Measurements from ENCODE around the gene SKIDA1. TPM values are rescaled to one million over a fixed set of nuclear protein-coding genes. Genes with fewer than 3 reads are reported as not detected.

SKIDA1 gene
- total RNA-seq, 6 donors from 2014 or later, result under 0.01 to 1.6 (median 0.86) TPM

- Histone ChIP-seq H3K4me3 (no peak overlapping the region), H3K27ac (no peak overlapping the region), H3K27me3 (no peaks in the 10 kb centered on the region), H3K9me3 (no peaks in the 10 kb centered on the region), H3K4me1 (no peaks in the 10 kb centered on the region), H3K36me3 (no peaks in the 10 kb centered on the region)
- no peak for DNase-seq
- no peak for TF ChIP-seq CTCF (IDR thresholded peaks at IDR 0.05)
- TF ChIP-seq POLR2A (IDR thresholded peaks at IDR 0.05), result no peak
- TF ChIP-seq POLR2AphosphoS5 (IDR thresholded peaks at IDR 0.05), result no peak
- TF ChIP-seq EP300 (IDR thresholded peaks at IDR 0.05), result no peak
- 51 to 58% methylated on average over 4 of the region's 4 CpGs for WGBS, 2 donors
- ATAC-seq (ENCODE audit: low FRiP score in 2 of 2), result no peak
These were observed 52.3 kb downstream of the SKIDA1 start for GRCh38 chr10:21473135-21473534.

- ATAC-seq (ENCODE audit: low FRiP score in 2 of 2) (no peak), DNase-seq (no peak)
- Histone ChIP-seq H3K27me3 (no peaks in the 10 kb centered on the region), H3K9me3 (no peaks in the 10 kb centered on the region), H3K4me3 (no peak overlapping the region), H3K36me3 (no peaks in the 10 kb centered on the region), H3K27ac (no peak overlapping the region), H3K4me1 (no peaks in the 10 kb centered on the region)
- 96% methylated on average over 3 of the region's 3 CpGs; no CpG with 5 or more reads in 1 of the 2 donors for WGBS, 2 donors
- TF ChIP-seq POLR2A (IDR thresholded peaks at IDR 0.05), result no peak
- TF ChIP-seq EP300 (IDR thresholded peaks at IDR 0.05), result no peak
- no peak for TF ChIP-seq POLR2AphosphoS5 (IDR thresholded peaks at IDR 0.05)
- TF ChIP-seq CTCF (IDR thresholded peaks at IDR 0.05), result no peak
These were observed 57.4 kb downstream of the SKIDA1 start for GRCh38 chr10:21468086-21468485.

DNA sequence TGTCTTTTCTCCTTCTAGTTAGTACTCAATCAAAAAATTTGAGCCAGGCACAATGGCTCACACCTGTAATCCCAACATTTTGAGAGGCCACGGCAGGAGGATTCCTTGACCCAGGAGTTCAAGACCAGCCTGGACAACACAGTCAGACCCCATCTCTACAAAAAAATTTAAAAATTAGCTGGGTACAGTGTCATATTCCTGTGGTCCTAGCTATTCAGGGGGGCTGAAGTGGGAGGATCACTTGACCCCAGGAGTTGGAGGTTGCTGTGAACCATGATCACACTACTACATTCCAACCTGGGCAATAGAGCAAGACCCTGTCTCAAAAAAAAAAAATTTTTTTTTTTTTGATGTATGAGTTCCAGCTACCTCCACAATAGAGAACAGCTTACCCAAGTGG, 57.8 kb downstream of the SKIDA1 start:
- DNase-seq, result no peak
- Histone ChIP-seq H3K27me3 (no peaks in the 10 kb centered on the region), H3K4me1 (no peaks in the 10 kb centered on the region), H3K9me3 (no peaks in the 10 kb centered on the region), H3K4me3 (no peak overlapping the region), H3K36me3 (no peaks in the 10 kb centered on the region), H3K27ac (no peak overlapping the region)
- ATAC-seq (ENCODE audit: low FRiP score in 2 of 2), result no peak
- whole genome bisulfite sequencing, 2 donors, result 100% methylated on average over 1 of the region's 1 CpG
- TF ChIP-seq EP300 (IDR thresholded peaks at IDR 0.05) (no peak), POLR2AphosphoS5 (IDR thresholded peaks at IDR 0.05) (no peak), POLR2A (IDR thresholded peaks at IDR 0.05) (no peak), CTCF (IDR thresholded peaks at IDR 0.05) (no peak)

DNA sequence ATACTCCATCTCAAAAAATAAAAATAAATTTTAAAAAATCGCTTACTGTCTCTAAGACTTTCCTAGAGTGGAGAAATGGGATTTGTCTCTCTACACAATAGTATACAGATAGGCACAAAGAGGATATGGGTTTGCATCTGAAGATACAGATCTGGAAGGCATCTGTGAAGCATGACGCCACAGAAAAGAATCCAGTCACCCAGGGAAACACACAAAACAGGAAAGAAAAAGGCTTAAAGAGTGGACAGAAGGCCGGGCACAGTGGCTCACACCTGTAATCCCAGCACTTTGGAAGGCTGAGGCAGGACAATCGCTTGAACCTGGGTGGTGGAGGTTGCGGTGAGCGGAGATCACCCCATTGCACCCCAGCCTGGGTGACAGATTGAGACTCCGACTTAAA, 61.3 kb downstream of the SKIDA1 start:
- DNase-seq (no peak), ATAC-seq (ENCODE audit: low FRiP score in 2 of 2) (no peak)
- no peak overlapping the region for H3K4me3 ChIP-seq
- TF ChIP-seq POLR2A (IDR thresholded peaks at IDR 0.05) (no peak), POLR2AphosphoS5 (IDR thresholded peaks at IDR 0.05) (no peak), CTCF (IDR thresholded peaks at IDR 0.05) (no peak), EP300 (IDR thresholded peaks at IDR 0.05) (no peak)
- H3K4me1 ChIP-seq, result no peaks in the 10 kb centered on the region
- no peaks in the 10 kb centered on the region for H3K27me3 ChIP-seq
- no peak overlapping the region for H3K27ac ChIP-seq
- 94 to 96% methylated on average over 7 of the region's 7 CpGs for WGBS, 2 donors
- no peaks in the 10 kb centered on the region for H3K9me3 ChIP-seq
- no peaks in the 10 kb centered on the region for H3K36me3 ChIP-seq

Small RNAs within 50 kb of the gene (small RNA-seq; reads per million reads assigned to genes)
- gene MIR1915, result 0 reads per million in 4 donors
- 0 reads per million in 4 donors for gene RF00019
- 0 reads per million in 4 donors for gene RNU6-306P

Other genes with a start within 250 kb of the SKIDA1 start
- 10 to 100 TPM; 40.1 to 63.9 (median 53.9) TPM for gene MLLT10, start 8.6 kb upstream of the SKIDA1 start, total RNA-seq